ENCODE measurements around the gene SPINK6. TPM values are rescaled to one million over a fixed set of nuclear protein-coding genes. Genes with fewer than 3 reads are reported as not detected.

The SPINK6 gene
- total RNA-seq, 1 donor from 2014 or later, result not detected

DNA sequence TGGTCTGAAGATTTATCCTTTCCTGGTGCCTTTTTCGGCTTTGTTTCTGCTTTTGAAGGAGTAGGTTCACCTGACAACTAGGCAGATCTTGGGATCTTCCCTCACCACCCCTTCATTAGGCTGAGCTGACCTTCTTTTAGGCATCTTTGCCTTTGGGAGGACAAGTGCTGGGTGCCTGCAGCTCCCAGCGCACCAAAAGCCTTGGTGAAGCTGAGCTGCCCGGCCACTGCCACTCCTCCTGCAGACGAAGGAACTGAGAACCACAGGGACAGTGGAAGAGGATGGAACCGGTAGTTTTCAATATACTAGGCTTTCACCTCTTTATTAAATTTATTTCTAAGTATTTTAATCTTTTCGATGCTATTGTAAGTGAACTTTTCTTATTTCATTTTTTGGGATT is 18.7 kb downstream of the SPINK6 start:
- DNase-seq (ENCODE audit: extremely low read depth, low read depth, low spot score), result no peak

DNA sequence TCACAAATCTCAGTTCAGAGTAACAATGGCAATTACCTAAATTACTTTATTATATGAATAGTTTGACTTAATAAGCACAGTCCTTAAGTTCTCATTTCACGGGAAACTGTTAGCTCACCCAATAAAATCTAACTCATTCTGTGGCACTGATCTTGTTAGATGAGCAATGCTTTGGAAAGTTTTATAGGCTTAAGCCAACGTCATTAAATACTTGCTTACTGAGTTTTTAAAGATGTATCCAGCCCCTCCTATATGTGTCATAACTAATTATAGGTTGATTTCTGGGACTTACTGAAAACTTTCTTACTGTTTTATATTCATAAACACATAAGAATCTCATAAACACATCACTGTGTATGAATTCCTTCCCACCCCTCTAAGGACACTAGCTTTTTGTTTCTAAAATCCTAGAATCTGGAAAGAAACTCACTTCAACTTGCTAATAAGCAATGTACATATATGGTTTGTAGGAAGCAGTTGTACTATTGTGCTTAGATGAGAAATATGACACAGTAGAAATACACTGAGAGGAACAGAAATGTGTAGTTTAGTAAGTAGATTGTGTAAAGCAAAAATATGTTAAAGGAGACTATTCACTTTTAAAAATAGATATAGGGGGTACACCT is 21.4 kb downstream of the SPINK6 start:
- DNase-seq (ENCODE audit: extremely low read depth, low read depth, low spot score), result no peak

DNA sequence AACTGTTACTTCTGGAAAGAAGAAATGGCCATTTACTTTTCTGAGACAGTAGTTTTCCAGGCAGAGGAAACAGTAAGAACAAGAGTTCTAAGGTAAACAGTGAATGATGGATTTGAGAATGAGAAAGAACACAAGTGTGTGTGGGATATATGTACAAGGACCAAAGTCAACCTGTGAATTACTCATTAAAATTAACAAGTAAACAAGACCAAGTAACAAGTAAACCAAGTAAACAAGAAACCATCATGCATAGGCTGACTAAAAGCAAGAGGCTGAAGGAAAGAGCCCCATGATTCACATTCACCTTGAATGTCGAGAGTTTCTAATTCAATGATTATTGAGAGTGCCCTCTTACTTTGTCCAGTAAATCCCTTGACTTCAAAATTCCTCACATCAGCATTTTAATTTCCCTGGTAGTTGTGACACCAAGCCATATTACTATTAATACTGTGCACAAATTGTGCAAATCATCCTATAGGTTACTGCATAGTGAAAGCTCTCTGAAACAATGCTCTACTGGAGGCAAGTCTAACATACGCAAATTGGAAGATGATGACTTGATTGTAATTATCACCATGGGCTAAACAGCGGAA is 25.6 kb downstream of the SPINK6 start:
- DNase-seq (ENCODE audit: extremely low read depth, low read depth, low spot score), result no peak

DNA sequence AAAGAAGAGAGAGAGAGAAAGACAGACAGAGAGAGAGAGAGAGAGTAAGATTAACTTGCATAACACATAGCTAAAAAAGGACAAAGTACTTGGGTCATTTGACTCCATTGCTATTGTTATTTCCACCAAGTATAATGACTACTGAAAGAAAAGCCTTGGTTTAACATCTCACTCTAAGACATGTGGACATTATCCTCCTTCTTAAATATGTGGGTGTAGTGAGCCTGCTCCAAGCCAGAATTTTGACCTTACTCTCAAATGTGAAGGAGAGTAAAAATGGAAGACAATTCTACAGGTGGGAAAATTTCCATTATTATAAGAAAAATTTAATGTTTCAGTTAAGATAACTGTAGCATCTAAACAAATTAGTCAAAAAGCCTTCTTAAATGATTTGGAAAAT is 27.0 kb downstream of the SPINK6 start:
- no peak for DNase-seq (ENCODE audit: extremely low read depth, low read depth, low spot score)

DNA sequence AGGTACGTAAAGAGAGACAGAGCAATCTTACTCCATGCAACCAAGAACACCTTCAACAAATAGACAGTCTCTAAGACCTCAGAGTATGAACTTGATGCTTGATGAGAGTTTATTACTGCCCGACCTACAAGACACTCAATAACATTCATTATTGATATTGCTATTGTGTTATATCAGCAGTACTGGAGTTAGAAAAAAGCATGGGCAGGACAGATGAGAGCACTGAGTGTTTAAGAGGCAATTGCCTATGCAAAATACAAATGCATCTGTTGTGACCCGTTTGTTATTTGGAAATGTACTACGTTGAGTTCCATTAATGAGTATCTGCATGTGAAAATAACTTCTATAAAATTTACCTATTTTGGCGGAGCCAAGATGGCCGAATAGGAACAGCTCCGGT is 27.4 kb downstream of the SPINK6 start:
- DNase-seq (ENCODE audit: extremely low read depth, low read depth, low spot score), result no peak

DNA sequence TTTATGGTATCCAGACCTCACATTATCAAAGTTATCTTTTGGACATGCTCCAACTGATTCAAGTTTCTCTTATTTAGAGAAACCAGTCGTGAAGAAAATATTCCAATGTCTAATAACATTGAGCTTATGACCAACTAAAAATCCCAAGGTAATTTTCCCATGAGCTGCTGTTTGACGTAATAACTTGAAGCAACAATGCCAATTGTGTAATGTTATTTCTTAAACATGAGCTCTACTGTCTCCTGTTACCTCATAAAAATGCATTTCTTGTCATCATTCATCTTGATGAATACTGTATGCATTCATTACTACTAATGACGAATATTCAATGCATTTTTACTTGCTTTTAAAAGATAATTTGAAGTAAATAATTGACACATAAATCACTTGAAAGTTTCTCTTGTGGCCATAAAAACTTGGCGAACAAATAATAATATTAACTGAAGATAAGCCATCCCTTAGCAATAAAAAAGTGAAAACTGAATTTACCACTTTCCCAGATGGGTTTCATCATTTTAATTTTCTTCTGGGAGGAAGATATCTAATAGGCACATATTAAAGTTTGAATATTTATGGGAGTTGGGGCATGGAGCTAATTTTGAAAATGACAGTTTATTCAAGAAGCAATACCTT is 35.1 kb downstream of the SPINK6 start:
- no peak for DNase-seq (ENCODE audit: extremely low read depth, low read depth, low spot score)

DNA sequence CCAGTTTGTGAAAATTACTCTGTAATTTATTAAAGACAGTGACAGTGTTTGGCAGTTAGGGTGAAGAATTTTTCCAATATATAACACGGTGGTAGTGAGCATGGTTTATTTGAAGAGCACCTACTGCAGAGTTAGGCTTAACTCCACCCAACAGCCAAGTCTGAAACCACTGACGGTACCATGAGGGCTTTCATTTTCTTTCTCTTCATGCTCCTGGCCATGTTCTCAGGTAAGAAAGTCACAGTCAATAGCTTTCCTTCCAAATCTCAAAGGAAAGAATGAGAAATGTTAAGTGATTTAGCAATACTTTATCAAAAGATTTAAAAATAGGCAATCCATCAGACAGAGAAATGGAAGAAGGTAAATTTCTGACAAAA is 35.6 kb downstream of the SPINK6 start, which contains the start of gene MARCOL:
Gene MARCOL, plus strand, starts transcription at position 108 of the 377 bp plus-strand sequence. Its CDS starts 73 bp downstream, at position 181.
- no peak for DNase-seq (ENCODE audit: extremely low read depth, low read depth, low spot score)

DNA sequence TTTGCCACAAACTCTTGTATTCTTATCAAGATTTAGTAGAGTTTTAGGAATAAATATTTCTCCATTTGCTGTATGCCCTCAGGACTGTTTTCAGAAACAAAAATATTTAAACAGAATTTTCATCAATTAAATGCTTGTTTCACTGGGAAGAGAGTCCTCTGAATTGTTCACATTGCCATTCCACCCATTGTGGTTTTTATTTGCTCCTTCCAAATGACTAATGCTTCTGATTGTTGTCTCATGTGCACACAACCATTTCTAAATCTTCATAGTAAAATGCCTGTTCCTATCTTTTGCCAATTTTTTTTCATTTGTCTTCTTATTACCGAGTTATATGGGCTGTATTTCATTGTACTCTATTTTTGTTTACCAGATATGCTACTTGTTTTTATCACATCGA is 46.1 kb downstream of the SPINK6 start:
- no peak for DNase-seq (ENCODE audit: extremely low read depth, low read depth, low spot score)

DNA sequence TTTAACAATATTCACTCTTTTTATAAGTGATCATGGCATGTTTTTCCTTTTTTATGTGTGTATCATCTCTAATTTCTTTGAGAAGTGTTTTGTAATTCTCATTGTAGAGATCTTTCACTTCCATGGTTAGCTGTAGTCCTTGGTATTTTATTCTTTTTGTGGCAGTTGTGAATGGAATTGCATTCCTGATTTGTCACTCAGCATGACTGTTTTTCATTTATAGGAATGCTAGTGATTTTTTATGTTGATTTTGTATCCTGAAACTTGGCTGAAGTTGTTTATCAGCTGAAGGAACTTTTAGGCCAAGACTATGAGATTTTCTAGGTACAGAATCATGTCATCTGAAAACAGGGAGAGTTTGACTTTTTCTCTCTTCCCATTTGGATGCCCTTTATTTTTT is 52.6 kb downstream of the SPINK6 start:
- DNase-seq (ENCODE audit: extremely low read depth, low read depth, low spot score), result no peak

DNA sequence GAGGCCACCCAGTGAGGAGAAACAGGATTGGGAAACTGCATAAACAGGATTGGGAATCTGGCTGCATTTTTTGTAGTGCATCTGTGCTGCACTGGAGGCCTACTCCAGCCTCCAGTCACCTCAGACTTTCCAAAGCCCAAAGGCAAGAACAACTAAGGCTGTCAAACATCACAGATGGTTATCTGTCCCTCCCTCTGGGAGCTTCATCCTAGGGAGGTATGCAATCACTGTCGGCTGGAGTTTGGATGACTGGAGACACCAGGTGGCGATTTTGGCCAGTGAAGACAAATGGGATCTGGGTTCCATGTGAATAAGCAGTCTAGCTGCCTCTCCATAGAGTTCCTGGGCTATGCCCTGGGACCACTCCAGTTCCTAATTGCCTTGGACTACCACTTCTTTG is 56.4 kb downstream of the SPINK6 start:
- no peak for DNase-seq (ENCODE audit: extremely low read depth, low read depth, low spot score)

DNA sequence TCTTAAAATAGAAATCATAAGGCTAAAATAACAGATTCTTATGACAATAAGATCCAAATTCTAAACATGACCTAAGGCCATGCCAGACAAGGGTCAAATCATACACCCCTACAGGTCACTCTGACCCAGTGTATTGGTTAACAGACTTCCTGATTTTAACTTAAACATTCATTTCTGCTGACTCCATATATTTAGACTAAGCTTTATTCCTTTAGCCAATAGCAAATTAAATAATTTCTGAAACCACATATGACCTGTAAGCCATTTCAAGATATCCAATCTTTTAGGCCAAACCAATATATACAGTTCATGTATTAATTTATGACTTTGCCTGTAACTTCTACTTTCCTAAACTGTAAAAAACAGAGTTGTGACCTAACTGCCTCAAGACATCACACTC is 58.4 kb downstream of the SPINK6 start:
- DNase-seq (ENCODE audit: extremely low read depth, low read depth, low spot score), result no peak

Other genes starting within 250 kb of the SPINK6 start
- gene SPINK5, start 139.1 kb upstream of the SPINK6 start, total RNA-seq, result 0.12 and 3.2 TPM in 2 replicates
- gene SPINK14, start 34.5 kb upstream of the SPINK6 start, total RNA-seq, result not detected in 2 replicates
- not detected in 2 replicates for gene MARCOL, start 35.5 kb downstream of the SPINK6 start, total RNA-seq
- not detected in 2 replicates for gene SPINK13, start 65.8 kb downstream of the SPINK6 start, total RNA-seq
- gene SPINK7, start 109.4 kb downstream of the SPINK6 start, total RNA-seq, result not detected in 2 replicates
- not detected in 2 replicates for gene SPINK9, start 132.5 kb downstream of the SPINK6 start, total RNA-seq
- gene FBXO38, start 180.9 kb downstream of the SPINK6 start, total RNA-seq, result 34.8 and 38.2 TPM in 2 replicates